ENCODE measurements around the gene OR2L8.

OR2L8 gene

DNA sequence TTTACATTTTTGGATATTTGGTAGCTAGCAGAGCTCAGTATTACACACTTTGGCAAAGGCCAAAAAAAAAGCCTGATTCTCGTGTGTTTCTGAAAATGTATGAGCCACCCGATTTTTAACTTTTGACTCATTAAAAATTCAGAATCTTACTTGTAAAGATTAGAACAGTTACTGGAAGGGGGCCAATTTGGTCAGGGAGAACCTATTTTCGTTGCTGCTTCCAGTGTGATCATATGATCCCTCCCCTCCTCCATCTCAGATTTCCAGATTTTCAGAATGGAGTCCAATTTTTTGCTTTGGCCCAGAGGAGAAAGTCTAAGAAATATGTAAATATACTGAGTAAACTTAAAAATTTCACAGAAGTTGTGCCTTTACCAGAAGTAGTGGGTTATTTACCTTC is 13.1 kb downstream of the OR2L8 start:
- no peak for TF ChIP-seq REST (IDR thresholded peaks at IDR 0.05; ENCODE audit: insufficient replicate concordance, low read depth)
- TF ChIP-seq SPI1 (IDR thresholded peaks at IDR 0.05; ENCODE audit: borderline replicate concordance, low read depth), result no peak
- TF ChIP-seq GABPA (IDR thresholded peaks at IDR 0.05; ENCODE audit: low read depth), result no peak
- TF ChIP-seq POLR2AphosphoS5 (IDR thresholded peaks at IDR 0.05; ENCODE audit: low read depth), result no peak
- TF ChIP-seq, protein P1, sequence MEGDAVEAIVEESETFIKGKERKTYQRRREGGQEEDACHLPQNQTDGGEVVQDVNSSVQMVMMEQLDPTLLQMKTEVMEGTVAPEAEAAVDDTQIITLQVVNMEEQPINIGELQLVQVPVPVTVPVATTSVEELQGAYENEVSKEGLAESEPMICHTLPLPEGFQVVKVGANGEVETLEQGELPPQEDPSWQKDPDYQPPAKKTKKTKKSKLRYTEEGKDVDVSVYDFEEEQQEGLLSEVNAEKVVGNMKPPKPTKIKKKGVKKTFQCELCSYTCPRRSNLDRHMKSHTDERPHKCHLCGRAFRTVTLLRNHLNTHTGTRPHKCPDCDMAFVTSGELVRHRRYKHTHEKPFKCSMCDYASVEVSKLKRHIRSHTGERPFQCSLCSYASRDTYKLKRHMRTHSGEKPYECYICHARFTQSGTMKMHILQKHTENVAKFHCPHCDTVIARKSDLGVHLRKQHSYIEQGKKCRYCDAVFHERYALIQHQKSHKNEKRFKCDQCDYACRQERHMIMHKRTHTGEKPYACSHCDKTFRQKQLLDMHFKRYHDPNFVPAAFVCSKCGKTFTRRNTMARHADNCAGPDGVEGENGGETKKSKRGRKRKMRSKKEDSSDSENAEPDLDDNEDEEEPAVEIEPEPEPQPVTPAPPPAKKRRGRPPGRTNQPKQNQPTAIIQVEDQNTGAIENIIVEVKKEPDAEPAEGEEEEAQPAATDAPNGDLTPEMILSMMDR (IDR thresholded peaks at IDR 0.05; ENCODE audit: insufficient read depth, low read length), result no peak
- no peaks in the 10 kb centered on the region for H3K27me3 ChIP-seq (ENCODE audit: insufficient read depth, poor library complexity, severe bottlenecking)
- H3K27ac ChIP-seq (replicated peaks), result no peak overlapping the region
- DNase-seq (ENCODE audit: low read depth in 1 of 2, low spot score in 1 of 2), result no peak
- H3K4me3 ChIP-seq (replicated peaks; ENCODE audit: insufficient read depth, low read length), result no peak overlapping the region

- Histone ChIP-seq H3K27me3 (ENCODE audit: insufficient read depth, poor library complexity, severe bottlenecking) (no peaks in the 10 kb centered on the region), H3K27ac (replicated peaks) (no peak overlapping the region), H3K4me3 (replicated peaks; ENCODE audit: insufficient read depth, low read length) (no peak overlapping the region)
- DNase-seq (ENCODE audit: low read depth in 1 of 2, low spot score in 1 of 2), result no peak
- TF ChIP-seq, protein P1 (IDR thresholded peaks at IDR 0.05; ENCODE audit: insufficient read depth, low read length), result no peak
- TF ChIP-seq POLR2AphosphoS5 (IDR thresholded peaks at IDR 0.05; ENCODE audit: low read depth), result no peak
- TF ChIP-seq REST (IDR thresholded peaks at IDR 0.05; ENCODE audit: insufficient replicate concordance, low read depth), result no peak
- TF ChIP-seq GABPA (IDR thresholded peaks at IDR 0.05; ENCODE audit: low read depth), result no peak
- no peak for TF ChIP-seq SPI1 (IDR thresholded peaks at IDR 0.05; ENCODE audit: borderline replicate concordance, low read depth)
Observed at GRCh38 chr1:247962911-247963588, 14.4 kb downstream of the OR2L8 start.

DNA sequence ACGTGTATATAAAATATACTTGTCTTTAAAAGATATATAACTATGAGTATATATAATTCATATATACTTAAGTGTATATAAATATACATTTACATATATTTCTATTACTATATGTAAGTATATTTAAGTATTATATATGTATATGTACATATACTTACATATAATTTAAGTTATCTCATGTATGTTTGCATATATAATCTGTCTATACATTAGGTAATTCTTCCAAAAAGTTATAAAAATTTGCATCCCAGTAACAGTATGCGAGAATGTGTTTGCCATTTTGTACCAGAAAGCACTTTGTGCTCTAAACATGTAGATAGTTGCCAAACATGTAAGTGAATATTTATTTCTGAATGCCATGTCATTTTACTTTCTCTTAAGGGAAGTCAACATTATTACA is 16.3 kb downstream of the OR2L8 start, which contains the start of gene OR2AK2:
Gene OR2AK2 (plus strand): TSS at position 301 of the 400 bp plus-strand sequence. CDS start 144 bp downstream, outside the sequence.
- no peak for TF ChIP-seq SPI1 (IDR thresholded peaks at IDR 0.05; ENCODE audit: borderline replicate concordance, low read depth)
- TF ChIP-seq, protein P1 (IDR thresholded peaks at IDR 0.05; ENCODE audit: insufficient read depth, low read length), result no peak
- TF ChIP-seq GABPA (IDR thresholded peaks at IDR 0.05; ENCODE audit: low read depth), result no peak
- Histone ChIP-seq H3K27me3 (ENCODE audit: insufficient read depth, poor library complexity, severe bottlenecking) (no peaks in the 10 kb centered on the region), H3K4me3 (replicated peaks; ENCODE audit: insufficient read depth, low read length) (no peak within 1 kb of the TSS), H3K27ac (replicated peaks) (no peak within 1 kb of the TSS)
- DNase-seq (ENCODE audit: low read depth in 1 of 2, low spot score in 1 of 2), result no peak
